Spleen (tissue), 11 donors: ENCODE results near the gene UBR4. TPM values are rescaled to one million over a fixed set of nuclear protein-coding genes. Genes with fewer than 3 reads are reported as not detected.

Experiments used
- DNase-seq: peaks from one replicate; pipeline ENCODE4 v3.0.0-alpha.2; 2020
- H3K27ac ChIP-seq, 8 donors: fragments of 200-600 bp; sonication (generic) in 7 of 8; 1 replicate in 4 of 8; 2 replicates in 4 of 8; pipeline versions ENCODE4 v1.5.0 to v1.8.0; 2016 to 2021; ENCODE audit warnings: inconsistent platforms in 4 of 8, mild to moderate bottlenecking in 4 of 8, moderate library complexity in 1 of 8
- H3K27me3 ChIP-seq, 7 donors: fragments of 200-600 bp; sonication (generic) in 6 of 7; replicated peaks in 1 of 7; 1 replicate in 4 of 7; 2 replicates in 3 of 7; pipeline versions ENCODE4 v1.5.0 to v1.8.0; 2016 to 2021; ENCODE audit warnings: inconsistent platforms in 3 of 7, mild to moderate bottlenecking in 1 of 7
- H3K36me3 ChIP-seq, 6 donors: fragments of 200-600 bp; sonication (generic) in 5 of 6; 1 replicate in 4 of 6; 2 replicates in 2 of 6; pipeline versions ENCODE4 v1.5.0 to v1.8.0; 2016 to 2021; ENCODE audit warnings: inconsistent platforms in 2 of 6
- H3K4me1 ChIP-seq, 6 donors: fragments of 200-600 bp; sonication (generic) in 5 of 6; 1 replicate in 3 of 6; 2 replicates in 3 of 6; pipeline versions ENCODE4 v1.5.0 to v1.8.0; 2016 to 2021; ENCODE audit warnings: inconsistent platforms in 3 of 6
- H3K4me3 ChIP-seq, 8 donors: fragments of 200-600 bp; sonication (generic) in 7 of 8; 1 replicate in 4 of 8; 2 replicates in 4 of 8; pipeline versions ENCODE4 v1.5.0 to v1.8.0; 2016 to 2021; ENCODE audit warnings: inconsistent platforms in 4 of 8, mild to moderate bottlenecking in 4 of 8, moderate library complexity in 2 of 8
- H3K9me3 ChIP-seq, 8 donors: fragments of 200-600 bp; sonication (generic) in 7 of 8; 1 replicate in 4 of 8; 2 replicates in 4 of 8; pipeline versions ENCODE4 v1.5.0 to v1.8.0; 2016 to 2021; ENCODE audit warnings: inconsistent platforms in 4 of 8
- CTCF ChIP-seq, 11 experiments: fragments of 200-600 bp in 7 of 11; fragments of 450-650 bp in 4 of 11; sonication (generic) in 4 of 11; IDR thresholded peaks in 8 of 11; conservative IDR thresholded peaks in 3 of 11; 1 replicate in 7 of 11; 2 replicates in 4 of 11; pipeline versions ENCODE4 v1.4.0 to v1.8.0; 2016 to 2021; ENCODE audit warnings: antibody characterized with exemption in 11 of 11, inconsistent platforms in 4 of 11, mild to moderate bottlenecking in 1 of 11
- POLR2A ChIP-seq, 3 donors: fragments of 450-650 bp; IDR thresholded peaks; one replicate each; pipeline ENCODE4 v1.5.1; 2017; ENCODE audit warnings: antibody characterized with exemption in 3 of 3, mild to moderate bottlenecking in 1 of 3
- POLR2AphosphoS5 ChIP-seq, 3 donors: sonication (generic); formaldehyde crosslinking; IDR thresholded peaks; one replicate each; pipeline ENCODE4 v1.5.1; 2017; ENCODE audit warnings: antibody characterized with exemption in 3 of 3
- WGBS, 5 donors: extraction: QIAGEN DNeasy Blood & Tissue Kit in 3 of 5; methylation state at CpG; one replicate each; pipeline versions ENCODE4 v1.1.5 to v1.1.7; 2013 to 2018; 5-methylcytosine and 5-hydroxymethylcytosine counted together
- intact Hi-C: fragments of 100-400 bp; cut with DNase I; formaldehyde crosslinking; loops from one replicate; pipeline ENCODE4 v1.15.0; 2023; ENCODE audit warnings: low total_unique reads
- polyA plus RNA-seq, 3 donors: library from polyadenylated mRNA; stranded (reverse); fragments of 200-250 nt; gene quantifications; one replicate each; pipeline ENCODE4 v1.2.1, GENCODE V29; 2013
- total RNA-seq, 7 donors: library from RNA; depleted of rRNA in 3 of 7; stranded (reverse); fragments of >200 nt in 3 of 7; fragmentation: NEBNext Ultra II Directional in 4 of 7; extraction: Animal tissue kit (Norgen Biotek cat#: 25700) in 4 of 7; gene quantifications; one replicate each; pipeline versions ENCODE4 v1.1.0 to v1.2.1, GENCODE V29; 2016 to 2021
- donor health status: healthy with polysubstance abuse.
- donor health status: DM: no; HTN: no; CAD: no; lungs with moderate emphysema.
- donor health status: DM: no; HTN: no; CAD: no.
- donor health status: Bipolar disorder and iron deficiency.
- donor health status: healthy.
- donor health status: DM: no; HTN: no; CAD: no.
- donor health status: DM: yes; HTN: yes; CAD: no.

UBR4 gene
- total and polyA plus RNA-seq, 10 donors: 72.5 to 184 (median 149) TPM

GRCh38 chr1:19166066-19166465 lies 44.0 kb downstream of the UBR4 start:
- no peak for DNase-seq
- TF ChIP-seq CTCF (IDR thresholded peaks at IDR 0.05 in 8 of 11, conservative IDR thresholded peaks at IDR 0.05 in 3 of 11): no peak
- TF ChIP-seq POLR2A (IDR thresholded peaks at IDR 0.05): no peak
- no peak for TF ChIP-seq POLR2AphosphoS5 (IDR thresholded peaks at IDR 0.05)
- Histone ChIP-seq H3K27ac (no peak overlapping the region), H3K4me3 (no peak overlapping the region), H3K4me1 (no peaks in the 10 kb centered on the region), H3K36me3 (peaks cover 10 to 100% (median 99%) of the 10 kb centered on the region in 6 donors), H3K9me3 (no peaks in the 10 kb centered on the region), H3K27me3 (no peaks in the 10 kb centered on the region)
- WGBS, 5 donors: 62 to 73% (median 71%) methylated on average over 3 of the region's 3 CpGs
- intact Hi-C loops: no loop called here

GRCh38 chr1:19165501-19165900 lies 44.6 kb downstream of the UBR4 start:
- DNase-seq: no peak
- intact Hi-C loops: no loop called here
- TF ChIP-seq POLR2AphosphoS5 (IDR thresholded peaks at IDR 0.05): no peak
- no peak for TF ChIP-seq POLR2A (IDR thresholded peaks at IDR 0.05)
- no peak for TF ChIP-seq CTCF (IDR thresholded peaks at IDR 0.05 in 8 of 11, conservative IDR thresholded peaks at IDR 0.05 in 3 of 11)
- Histone ChIP-seq H3K4me3 (no peak overlapping the region), H3K9me3 (no peaks in the 10 kb centered on the region), H3K27me3 (no peaks in the 10 kb centered on the region), H3K27ac (no peak overlapping the region), H3K36me3 (peaks cover 5 to 100% (median 99%) of the 10 kb centered on the region in 6 donors), H3K4me1 (no peaks in the 10 kb centered on the region)
- 89 to 95% (median 91%) methylated on average over 3 of the region's 3 CpGs for WGBS, 5 donors

- no peak overlapping the region for H3K27ac ChIP-seq
- 90 to 95% (median 92%) methylated on average over 10 of the region's 10 CpGs for WGBS, 5 donors
- no peak overlapping the region for H3K4me3 ChIP-seq
- DNase-seq: no peak
- no peaks in the 10 kb centered on the region for H3K27me3 ChIP-seq
- H3K9me3 ChIP-seq: no peaks in the 10 kb centered on the region
- intact Hi-C loops: no loop called here
- no peaks in the 10 kb centered on the region for H3K4me1 ChIP-seq
- H3K36me3 ChIP-seq: peaks cover 4 to 100% (median 99%) of the 10 kb centered on the region in 6 donors
- TF ChIP-seq POLR2A (IDR thresholded peaks at IDR 0.05) (no peak), POLR2AphosphoS5 (IDR thresholded peaks at IDR 0.05) (no peak), CTCF (IDR thresholded peaks at IDR 0.05 in 8 of 11, conservative IDR thresholded peaks at IDR 0.05 in 3 of 11) (no peak)
These were observed 45.6 kb downstream of the UBR4 start for GRCh38 chr1:19164274-19165015.

- Histone ChIP-seq H3K9me3 (no peaks in the 10 kb centered on the region), H3K4me3 (no peak overlapping the region), H3K4me1 (no peaks in the 10 kb centered on the region), H3K36me3 (peaks cover 4 to 100% (median 100%) of the 10 kb centered on the region in 6 donors), H3K27ac (no peak overlapping the region), H3K27me3 (no peaks in the 10 kb centered on the region)
- WGBS, 5 donors: 85 to 100% (median 93%) methylated on average over 1 of the region's 1 CpG
- no peak for DNase-seq
- TF ChIP-seq POLR2A (IDR thresholded peaks at IDR 0.05): no peak
- intact Hi-C loops: no loop called here
These were observed 46.8 kb downstream of the UBR4 start for GRCh38 chr1:19163261-19163660.
